ENCODE measurements around the gene NFIX. TPM values are rescaled to one million over a fixed set of nuclear protein-coding genes. Genes with fewer than 3 reads are reported as not detected.

The NFIX gene
- total and polyA plus RNA-seq, 2 donors (not counting 1 experiment from before 2014, with no cell fraction given): 0.69 to 5.6 TPM

GRCh38 chr19:12983091-12983490 lies 12.2 kb upstream of the NFIX start:
- Histone ChIP-seq H3K27me3 (replicated peaks in 1 of 4; ENCODE audit: control extremely low read depth in 1 of 4, control insufficient read depth in 3 of 4, insufficient read depth in 4 of 4, low read length in 3 of 4) (peaks cover 0 to 8% (median 2%) of the 10 kb centered on the region in 4 experiments), H3K4me3 (ENCODE audit: control extremely low read depth in 1 of 5, extremely low read depth in 1 of 5, insufficient read depth in 1 of 5, low read depth in 2 of 5, low read length in 4 of 5) (peak overlapping the region in 4 of 5 experiments; percentile 24 to 62 (median 36)), H3K9me3 (ENCODE audit: control extremely low read depth in 1 of 3, control insufficient read depth in 2 of 3, insufficient read depth in 1 of 3, low read length in 2 of 3) (no peaks in the 10 kb centered on the region), H3K36me3 (replicated peaks in 1 of 2; ENCODE audit: control extremely low read depth in 1 of 2, control insufficient read depth in 1 of 2, extremely low read depth in 1 of 2, insufficient read depth in 2 of 2, low read length in 1 of 2) (no peaks in the 10 kb centered on the region), H2AFZ (ENCODE audit: insufficient read depth, low read depth, low read length, poor library complexity, severe bottlenecking) (peak overlapping the region; percentile 77), H3K79me2 (ENCODE audit: control insufficient read depth, insufficient read depth, low read length) (no peaks in the 10 kb centered on the region), H3K4me2 (replicated peaks; ENCODE audit: low read depth, low read length, poor library complexity, severe bottlenecking) (peak overlapping the region; percentile 91), H4K20me1 (ENCODE audit: control insufficient read depth, insufficient read depth, low read length, poor library complexity, severe bottlenecking) (no peaks in the 10 kb centered on the region), H3K4me1 (ENCODE audit: control insufficient read depth in 2 of 2, insufficient read depth in 2 of 2, low read length in 2 of 2) (peaks cover 30 to 44% of the 10 kb centered on the region in 2 donors), H3K9ac (ENCODE audit: low read length) (peak overlapping the region; percentile 51), H3K27ac (ENCODE audit: low read length in 2 of 2) (no peak overlapping the region)
- TF ChIP-seq EZH2 (IDR thresholded peaks at IDR 0.05; ENCODE audit: borderline replicate concordance, insufficient read depth, low read depth, low read length, poor library complexity, severe bottlenecking) (no peak), CTCF (IDR thresholded peaks at IDR 0.05) (no peak)
- Mint-ChIP-seq H3K4me3 (no peak overlapping the region), H3K9me3 (ENCODE audit: insufficient read depth) (no peaks in the 10 kb centered on the region), H3K27me3 (peaks cover 4% of the 10 kb centered on the region), H3K4me1 (peaks cover 16% of the 10 kb centered on the region), H3K27ac (no peak overlapping the region)
- CTCF ChIA-PET: interaction anchor here (0.9 to 12.5 kb wide), 5 partner anchors 46 to 110 kb away, joined by 3 to 285 read pairs (median 4); no protein-coding TSS in a partner anchor
- intact Hi-C loops (cut with micrococcal nuclease): loop anchor here (1.0 to 5.0 kb wide), 3 partner anchors 52 to 764 kb away; a partner anchor contains a TSS
- ATAC-seq (ENCODE audit: low read depth): no peak
- POLR2A ChIA-PET: no interaction called here
- DNase-seq: no peak
- 66% methylated on average over 9 of the region's 10 CpGs for WGBS (ENCODE audit: insufficient coverage)

GRCh38 chr19:12983542-12984142 lies 11.6 kb upstream of the NFIX start:
- Mint-ChIP-seq H3K27ac (no peak overlapping the region), H3K4me1 (peaks cover 15% of the 10 kb centered on the region), H3K9me3 (ENCODE audit: insufficient read depth) (no peaks in the 10 kb centered on the region), H3K27me3 (peaks cover 4% of the 10 kb centered on the region), H3K4me3 (no peak overlapping the region)
- intact Hi-C loops (cut with micrococcal nuclease): loop anchor here (1.0 to 5.0 kb wide), 3 partner anchors 51 to 764 kb away; a partner anchor contains a TSS
- ATAC-seq (ENCODE audit: low read depth) (peak; percentile 77), DNase-seq (peak; percentile 93)
- H3K79me2 ChIP-seq (ENCODE audit: control insufficient read depth, insufficient read depth, low read length): no peaks in the 10 kb centered on the region
- peak; percentile 91 for TF ChIP-seq CTCF (IDR thresholded peaks at IDR 0.05)
- no peak for TF ChIP-seq EZH2 (IDR thresholded peaks at IDR 0.05; ENCODE audit: borderline replicate concordance, insufficient read depth, low read depth, low read length, poor library complexity, severe bottlenecking)
- CTCF ChIA-PET: interaction anchor here (0.9 to 12.5 kb wide), 5 partner anchors 45 to 110 kb away, joined by 3 to 285 read pairs (median 4); no protein-coding TSS in a partner anchor
- H3K9ac ChIP-seq (ENCODE audit: low read length): peak overlapping the region; percentile 51
- H3K27ac ChIP-seq (ENCODE audit: low read length in 2 of 2): no peak overlapping the region
- 6% methylated on average over 51 of the region's 51 CpGs for WGBS (ENCODE audit: insufficient coverage)
- H3K4me2 ChIP-seq (replicated peaks; ENCODE audit: low read depth, low read length, poor library complexity, severe bottlenecking): peak overlapping the region; percentile 91
- no peaks in the 10 kb centered on the region for H4K20me1 ChIP-seq (ENCODE audit: control insufficient read depth, insufficient read depth, low read length, poor library complexity, severe bottlenecking)
- POLR2A ChIA-PET: interaction anchor here (0.5 kb wide), 1 partner anchor 111 kb away, joined by 3 read pairs; no protein-coding TSS in a partner anchor
- H3K4me1 ChIP-seq (ENCODE audit: control insufficient read depth in 2 of 2, insufficient read depth in 2 of 2, low read length in 2 of 2): peaks cover 30 to 43% of the 10 kb centered on the region in 2 donors
- H3K27me3 ChIP-seq (replicated peaks in 1 of 4; ENCODE audit: control extremely low read depth in 1 of 4, control insufficient read depth in 3 of 4, insufficient read depth in 4 of 4, low read length in 3 of 4): peaks cover 0 to 10% (median 2%) of the 10 kb centered on the region in 4 experiments
- peak overlapping the region; percentile 77 for H2AFZ ChIP-seq (ENCODE audit: insufficient read depth, low read depth, low read length, poor library complexity, severe bottlenecking)
- no peaks in the 10 kb centered on the region for H3K9me3 ChIP-seq (ENCODE audit: control extremely low read depth in 1 of 3, control insufficient read depth in 2 of 3, insufficient read depth in 1 of 3, low read length in 2 of 3)
- H3K36me3 ChIP-seq (replicated peaks in 1 of 2; ENCODE audit: control extremely low read depth in 1 of 2, control insufficient read depth in 1 of 2, extremely low read depth in 1 of 2, insufficient read depth in 2 of 2, low read length in 1 of 2): no peaks in the 10 kb centered on the region
- H3K4me3 ChIP-seq (ENCODE audit: control extremely low read depth in 1 of 5, extremely low read depth in 1 of 5, insufficient read depth in 1 of 5, low read depth in 2 of 5, low read length in 4 of 5): peak overlapping the region in 4 of 5 experiments; percentile 24 to 62 (median 36)
